Skeletal muscle tissue (tissue), 4 donors: ENCODE results near the gene GFRA1. TPM values are rescaled to one million over a fixed set of nuclear protein-coding genes. Genes with fewer than 3 reads are reported as not detected.
A peak's percentile ranks its signal among the peaks of the same experiment; 100 is the strongest.

ENCODE experiments used
- H3K27ac ChIP-seq: one replicate; pipeline ENCODE4 v1.7.0; 2013; ENCODE audit warnings: mild to moderate bottlenecking, low read depth, low read length, inconsistent platforms
- H3K27me3 ChIP-seq, 3 donors: one replicate each; pipeline ENCODE4 v1.7.0; 2013; ENCODE audit warnings: low read length in 3 of 3; ENCODE audit not compliant: control insufficient read depth in 3 of 3, insufficient read depth in 3 of 3
- H3K36me3 ChIP-seq, 3 donors: one replicate each; pipeline ENCODE4 v1.7.0; 2013; ENCODE audit warnings: low read length in 3 of 3; ENCODE audit not compliant: control insufficient read depth in 3 of 3, insufficient read depth in 3 of 3
- H3K4me1 ChIP-seq, 3 donors: one replicate each; pipeline ENCODE4 v1.7.0; 2013; ENCODE audit warnings: low read length in 3 of 3, mild to moderate bottlenecking in 3 of 3; ENCODE audit not compliant: control insufficient read depth in 3 of 3, insufficient read depth in 3 of 3
- H3K4me3 ChIP-seq, 3 donors: one replicate each; pipeline ENCODE4 v1.7.0; 2013; ENCODE audit warnings: low read length in 3 of 3
- H3K9ac ChIP-seq, 3 donors: one replicate each; pipeline ENCODE4 v1.7.0; 2013; ENCODE audit warnings: low read length in 3 of 3, mild to moderate bottlenecking in 3 of 3, moderate library complexity in 2 of 3, low read depth in 1 of 3
- H3K9me3 ChIP-seq, 3 donors: one replicate each; pipeline ENCODE4 v1.7.0; 2013; ENCODE audit warnings: low read length in 3 of 3; ENCODE audit not compliant: control insufficient read depth in 3 of 3
- total RNA-seq: library from RNA; depleted of rRNA; stranded (reverse); fragments of >200 nt; gene quantifications from one replicate; pipeline ENCODE4 v1.2.3, GENCODE V29; 2014
- donor health status: Osteomylitis.

GFRA1 gene
- total RNA-seq, 1 donor from 2014 or later, result 24.0 TPM

DNA sequence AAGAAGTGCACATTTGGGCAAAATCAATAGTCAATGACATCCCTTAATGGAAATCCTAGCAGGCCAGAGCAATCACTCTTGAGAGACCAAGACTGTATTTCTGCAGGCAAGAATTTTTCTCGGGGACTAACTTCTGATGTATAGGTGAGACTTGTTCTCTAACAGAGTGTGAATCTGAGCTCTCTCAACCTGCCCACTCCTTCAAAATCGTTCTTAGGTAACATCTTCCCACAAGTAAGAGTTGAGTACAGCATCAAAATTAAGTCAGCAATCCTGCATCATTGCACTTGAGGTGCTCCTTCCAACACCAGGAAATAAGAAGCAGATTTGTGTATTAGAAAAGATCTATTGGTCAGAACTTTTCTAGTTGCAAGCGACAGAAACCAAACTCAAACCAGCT, 25.6 kb upstream of the GFRA1 start:
- Histone ChIP-seq H3K27ac (no peak overlapping the region), H3K9me3 (no peaks in the 10 kb centered on the region), H3K4me3 (no peak overlapping the region), H3K36me3 (no peaks in the 10 kb centered on the region), H3K9ac (no peak overlapping the region), H3K4me1 (no peaks in the 10 kb centered on the region), H3K27me3 (no peaks in the 10 kb centered on the region)

DNA sequence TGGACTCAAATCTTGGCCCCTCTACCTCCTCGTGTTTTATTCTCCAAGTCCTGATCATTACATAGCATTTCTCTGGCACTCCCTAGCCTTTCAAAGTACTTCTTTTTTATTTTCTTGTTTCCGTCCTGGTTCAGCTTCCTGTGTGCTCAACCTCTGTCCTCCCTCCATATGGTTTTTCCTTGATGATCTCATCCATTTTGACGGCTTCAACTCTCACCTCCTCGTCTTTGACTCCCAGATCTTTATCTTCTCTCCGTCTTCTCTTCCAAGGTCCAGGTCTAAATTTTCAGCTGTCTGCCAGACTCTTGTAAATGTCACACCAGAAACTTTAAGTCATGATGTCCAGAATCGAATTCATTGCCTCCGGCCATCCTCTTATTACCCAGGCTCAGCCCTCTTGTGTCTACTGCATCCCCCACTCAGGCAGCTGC, 23.3 kb upstream of the GFRA1 start:
- no peaks in the 10 kb centered on the region for H3K36me3 ChIP-seq
- H3K27ac ChIP-seq, result no peak overlapping the region
- no peaks in the 10 kb centered on the region for H3K4me1 ChIP-seq
- H3K27me3 ChIP-seq, result no peaks in the 10 kb centered on the region
- H3K9ac ChIP-seq, result no peak overlapping the region
- H3K4me3 ChIP-seq, result no peak overlapping the region
- no peaks in the 10 kb centered on the region for H3K9me3 ChIP-seq

- Histone ChIP-seq H3K9ac (no peak overlapping the region), H3K4me3 (no peak overlapping the region), H3K9me3 (no peaks in the 10 kb centered on the region), H3K4me1 (no peaks in the 10 kb centered on the region), H3K36me3 (no peaks in the 10 kb centered on the region), H3K27ac (no peak overlapping the region), H3K27me3 (peaks cover 0 to 3% (median 0%) of the 10 kb centered on the region in 3 donors)
Measured at GRCh38 chr10:116292493-116292892, 19.5 kb upstream of the GFRA1 start.

DNA sequence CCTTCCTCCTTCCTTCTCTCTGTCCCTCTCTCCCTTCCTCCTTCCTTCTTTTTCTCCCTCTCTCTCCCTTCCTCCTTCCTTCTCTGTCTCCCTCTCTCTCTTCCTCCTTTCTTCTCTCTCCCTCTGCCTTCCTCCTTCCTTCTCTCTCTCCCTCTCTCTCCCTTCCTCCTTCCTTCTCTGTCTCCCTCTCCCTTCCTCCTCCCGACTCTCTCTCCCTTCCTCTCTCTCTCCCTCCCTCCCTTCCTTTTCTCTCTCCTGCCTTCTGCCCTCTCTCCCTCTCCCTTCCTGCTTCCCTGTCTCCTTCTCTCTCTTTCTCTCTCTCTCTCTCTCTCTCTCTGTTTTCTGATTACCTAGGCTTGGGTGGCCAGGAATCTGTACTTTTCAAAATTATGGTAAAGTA, 16.6 kb upstream of the GFRA1 start:
- Histone ChIP-seq H3K4me1 (no peaks in the 10 kb centered on the region), H3K4me3 (no peak overlapping the region), H3K36me3 (no peaks in the 10 kb centered on the region), H3K27me3 (peaks cover 0 to 3% (median 0%) of the 10 kb centered on the region in 3 donors), H3K9ac (no peak overlapping the region), H3K27ac (no peak overlapping the region), H3K9me3 (no peaks in the 10 kb centered on the region)

DNA sequence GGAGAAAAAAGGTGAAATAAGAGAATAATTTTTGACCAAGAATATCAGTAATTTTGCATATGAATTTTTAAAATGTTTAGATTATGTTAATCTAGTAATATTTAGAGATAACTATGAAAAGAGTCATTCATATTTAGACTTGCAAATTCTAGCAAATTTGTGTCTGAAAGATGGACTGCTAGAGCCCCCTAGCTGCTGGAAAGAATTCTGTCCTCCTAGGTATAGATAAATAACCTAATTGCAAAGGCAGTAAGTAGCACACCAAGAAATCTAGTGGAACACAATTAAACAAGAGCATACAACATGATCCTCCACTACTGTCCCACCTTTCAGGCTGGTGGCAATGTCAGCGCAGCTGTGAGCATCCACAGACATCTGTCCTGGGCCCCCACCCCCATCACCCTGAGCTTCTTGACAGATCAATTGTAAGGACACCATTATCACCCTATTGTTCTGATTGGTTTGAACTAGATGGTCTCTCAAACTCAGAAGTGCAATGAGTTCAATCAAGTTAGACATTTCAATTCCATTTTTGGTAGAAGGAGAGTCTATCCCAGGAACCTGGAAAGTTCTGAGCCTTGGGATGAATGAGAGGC, 15.0 kb upstream of the GFRA1 start:
- Histone ChIP-seq H3K27ac (no peak overlapping the region), H3K4me1 (no peaks in the 10 kb centered on the region), H3K4me3 (no peak overlapping the region), H3K9ac (no peak overlapping the region), H3K9me3 (no peaks in the 10 kb centered on the region), H3K36me3 (no peaks in the 10 kb centered on the region), H3K27me3 (peaks cover 0 to 3% (median 0%) of the 10 kb centered on the region in 3 donors)

DNA sequence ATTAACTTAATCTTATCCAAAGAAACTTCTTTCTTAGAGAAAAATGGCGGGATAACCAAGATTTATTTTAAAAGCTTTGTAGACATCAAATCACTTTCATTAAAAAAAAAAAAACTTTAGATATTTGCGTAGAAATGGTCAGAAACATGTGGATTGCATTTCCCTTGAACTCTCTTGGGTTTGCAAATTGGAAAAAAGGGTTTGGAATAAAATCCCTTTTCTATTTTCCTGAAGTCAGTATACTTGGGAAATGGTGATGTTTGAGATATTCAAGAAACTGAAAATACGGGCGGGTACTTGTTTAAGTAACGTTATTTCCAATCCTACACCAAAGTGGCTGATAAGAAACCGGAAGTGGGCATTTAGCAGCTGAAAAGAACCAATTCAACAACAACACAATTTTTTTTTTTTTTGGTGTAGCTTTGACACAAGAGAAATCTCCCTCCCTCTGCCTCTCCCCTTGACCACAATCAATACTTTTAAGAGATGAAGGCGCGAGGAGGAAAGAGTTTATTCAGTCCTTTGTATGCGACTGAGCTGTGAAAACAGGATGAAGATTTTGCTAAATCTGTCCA, 13.7 kb upstream of the GFRA1 start:
- peaks cover 0 to 3% (median 0%) of the 10 kb centered on the region in 3 donors for H3K27me3 ChIP-seq
- no peaks in the 10 kb centered on the region for H3K9me3 ChIP-seq
- no peak overlapping the region for H3K27ac ChIP-seq
- no peaks in the 10 kb centered on the region for H3K4me1 ChIP-seq
- H3K4me3 ChIP-seq, result no peak overlapping the region
- H3K36me3 ChIP-seq, result no peaks in the 10 kb centered on the region
- H3K9ac ChIP-seq, result no peak overlapping the region

DNA sequence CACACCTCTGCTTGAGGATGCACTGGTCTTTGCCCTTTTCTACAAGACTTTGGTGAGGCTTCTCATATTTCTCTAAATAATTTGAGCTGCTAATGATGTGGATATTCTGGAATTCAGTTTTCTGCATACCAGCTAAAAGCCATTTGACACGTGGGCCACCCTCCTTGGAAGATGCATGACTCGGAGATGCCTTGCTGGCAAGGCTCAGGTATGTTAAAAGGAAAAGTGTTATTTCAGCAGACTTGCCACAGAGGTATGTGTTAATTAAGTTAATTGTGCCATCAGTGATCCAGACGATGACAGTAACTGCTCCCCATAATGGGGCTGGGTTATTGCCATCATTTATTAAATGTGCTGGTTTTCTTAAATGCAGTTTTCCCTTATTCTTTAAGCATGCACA, 8.8 kb upstream of the GFRA1 start:
- peaks cover 0 to 3% (median 0%) of the 10 kb centered on the region in 3 donors for H3K27me3 ChIP-seq
- H3K4me1 ChIP-seq, result no peaks in the 10 kb centered on the region
- no peak overlapping the region for H3K9ac ChIP-seq
- H3K4me3 ChIP-seq, result no peak overlapping the region
- no peaks in the 10 kb centered on the region for H3K9me3 ChIP-seq
- H3K27ac ChIP-seq, result no peak overlapping the region
- H3K36me3 ChIP-seq, result no peaks in the 10 kb centered on the region

- Histone ChIP-seq H3K27me3 (peaks cover 9 to 24% (median 12%) of the 10 kb centered on the region in 3 donors), H3K9ac (no peak overlapping the region), H3K36me3 (no peaks in the 10 kb centered on the region), H3K27ac (no peak overlapping the region), H3K4me1 (peaks cover 5 to 8% (median 6%) of the 10 kb centered on the region in 3 donors), H3K4me3 (no peak overlapping the region), H3K9me3 (no peaks in the 10 kb centered on the region)
Measured at GRCh38 chr10:116278846-116279245, 5.8 kb upstream of the GFRA1 start.

DNA sequence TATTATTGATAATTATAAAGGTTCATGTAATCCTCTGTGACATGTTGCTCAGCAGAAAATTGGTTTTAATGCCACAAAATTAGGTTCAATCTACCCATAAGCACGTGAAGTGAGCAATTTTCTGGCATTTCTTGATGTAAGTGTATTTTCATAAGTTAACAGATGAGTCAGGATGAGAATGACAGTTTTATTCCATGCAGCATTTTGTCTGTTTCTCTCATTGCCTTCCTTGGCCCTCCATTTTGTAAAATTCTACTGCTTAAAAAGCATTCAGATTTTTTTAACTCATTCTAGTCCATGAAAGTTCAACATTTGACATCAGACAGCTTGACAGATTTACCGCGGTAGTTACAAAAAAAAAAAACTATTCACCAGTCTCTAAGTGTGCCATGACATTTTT, 4.0 kb upstream of the GFRA1 start:
- Histone ChIP-seq H3K9me3 (no peaks in the 10 kb centered on the region), H3K27ac (no peak overlapping the region), H3K36me3 (no peaks in the 10 kb centered on the region), H3K9ac (no peak overlapping the region), H3K4me3 (no peak overlapping the region), H3K4me1 (peaks cover 9 to 22% (median 13%) of the 10 kb centered on the region in 3 donors), H3K27me3 (peaks cover 11 to 38% (median 31%) of the 10 kb centered on the region in 3 donors)

DNA sequence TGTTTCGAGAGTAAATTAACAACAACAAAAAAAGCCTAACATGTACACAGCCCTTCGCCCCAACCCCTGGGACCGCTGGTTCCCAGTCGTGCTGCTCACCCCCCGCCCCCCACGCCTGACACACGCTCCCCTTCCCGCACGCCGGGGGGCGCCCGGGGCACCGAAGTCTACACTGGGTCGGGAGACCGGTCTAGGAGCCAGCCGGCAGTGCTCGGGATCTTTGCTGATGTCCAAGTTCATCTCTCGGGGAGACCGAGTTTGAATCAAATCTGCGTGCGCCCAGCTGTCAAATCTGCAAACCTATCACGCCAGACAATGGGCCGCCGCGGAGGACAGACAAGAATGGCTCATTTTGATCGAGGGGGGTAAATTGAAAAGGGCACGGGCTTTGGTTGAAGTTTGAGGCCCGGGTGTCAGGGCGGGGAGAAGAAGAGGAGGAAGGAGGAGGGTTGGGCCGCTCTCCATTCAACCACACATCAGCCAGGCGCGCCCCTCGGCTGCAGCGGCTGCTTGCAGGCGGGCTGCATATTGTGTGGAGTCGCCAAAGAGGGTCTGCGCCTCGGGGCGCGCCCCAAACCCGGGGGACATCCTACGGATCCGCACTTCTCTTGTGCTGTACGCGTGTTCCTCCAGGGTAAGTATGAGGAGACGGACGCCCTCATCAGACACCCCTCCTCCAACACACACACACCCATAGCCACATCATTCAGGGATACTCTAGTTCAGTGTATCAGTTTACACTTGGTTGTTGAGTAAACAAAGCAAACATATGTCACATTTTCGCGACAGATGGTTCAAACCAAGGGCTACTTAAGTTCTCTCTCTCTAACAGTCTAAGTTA, 1.3 kb upstream of the GFRA1 start:
- Histone ChIP-seq H3K9me3 (no peaks in the 10 kb centered on the region), H3K4me3 (peak overlapping the region; percentile 66 to 76 (median 69)), H3K27me3 (peaks cover 21 to 62% (median 46%) of the 10 kb centered on the region in 3 donors), H3K27ac (peak overlapping the region; percentile 62), H3K4me1 (peaks cover 13 to 35% (median 23%) of the 10 kb centered on the region in 3 donors), H3K9ac (peak overlapping the region in 2 of 3 donors; percentile 50 to 68), H3K36me3 (no peaks in the 10 kb centered on the region)
